CD4-positive, alpha-beta T cell treated with Interleukin-17A for 4 hours (primary cell): ENCODE results near the gene FILIP1.

Experiments
- DNase-seq: peaks from one replicate; pipeline ENCODE4 v3.0.0-alpha.2; 2020; ENCODE audit warnings: mixed read lengths

Gene FILIP1

GRCh38 chr6:75287424-75287823 lies 206.2 kb downstream of the FILIP1 start:
- DNase-seq, result no peak

DNA sequence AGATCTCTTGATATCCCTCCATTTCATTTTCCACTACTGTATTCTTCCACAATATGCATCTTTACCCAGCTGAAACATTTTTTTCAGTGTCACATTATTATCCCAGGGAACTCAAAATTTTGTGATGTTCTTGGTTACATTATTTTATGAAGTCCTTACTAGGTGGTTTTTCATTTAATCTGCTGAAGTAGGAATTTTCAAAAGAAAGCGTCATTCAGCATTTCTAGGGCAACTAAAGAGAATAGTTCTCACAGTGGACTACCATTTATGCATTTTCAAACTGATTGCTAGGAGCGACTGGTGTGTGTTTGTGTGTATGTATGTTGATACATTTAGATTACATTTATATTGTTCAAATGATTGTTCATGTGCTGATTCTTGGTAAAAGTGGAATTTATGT lies 206.6 kb downstream of the FILIP1 start:
- DNase-seq, result no peak

GRCh38 chr6:75285283-75285639 lies 208.3 kb downstream of the FILIP1 start:
- DNase-seq, result no peak

DNA sequence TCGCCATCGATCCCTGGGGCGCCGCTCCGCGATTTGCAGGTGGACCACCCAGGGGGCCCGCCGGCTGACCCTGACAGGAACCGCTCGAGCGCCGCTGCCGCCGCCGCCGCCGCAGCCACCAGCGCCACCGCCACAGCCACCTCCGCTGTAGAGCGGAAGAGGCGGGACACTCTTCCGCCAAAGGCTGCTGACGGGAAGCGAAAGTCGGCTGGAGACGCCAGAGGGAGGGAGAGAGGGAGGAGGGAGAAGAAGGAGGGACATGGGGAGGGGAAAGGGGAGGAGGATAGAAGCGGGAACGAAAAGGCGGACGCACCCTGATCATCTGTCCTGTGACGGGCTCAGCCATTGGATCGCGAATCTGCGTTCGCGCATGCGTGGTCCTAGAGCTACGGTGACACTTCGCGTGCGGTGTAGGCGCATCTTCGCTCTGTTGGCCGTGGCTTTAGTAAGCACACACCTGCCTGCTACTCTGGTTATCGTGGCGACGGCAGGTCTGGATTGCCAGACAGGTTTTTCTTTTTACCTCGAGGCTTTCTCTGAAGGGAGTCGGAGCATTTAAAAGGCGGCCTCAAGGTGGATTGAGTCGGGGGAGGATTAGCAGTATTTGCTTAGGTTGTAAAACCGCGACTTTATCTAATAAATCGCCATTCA lies 208.8 kb downstream of the FILIP1 start, which contains the start of gene TMEM30A:
Gene TMEM30A, minus strand, starts transcription at position 161 of the 651 bp plus-strand sequence. Its CDS starts 154 bp downstream, at position 7.
- DNase-seq, result peak; percentile 97

DNA sequence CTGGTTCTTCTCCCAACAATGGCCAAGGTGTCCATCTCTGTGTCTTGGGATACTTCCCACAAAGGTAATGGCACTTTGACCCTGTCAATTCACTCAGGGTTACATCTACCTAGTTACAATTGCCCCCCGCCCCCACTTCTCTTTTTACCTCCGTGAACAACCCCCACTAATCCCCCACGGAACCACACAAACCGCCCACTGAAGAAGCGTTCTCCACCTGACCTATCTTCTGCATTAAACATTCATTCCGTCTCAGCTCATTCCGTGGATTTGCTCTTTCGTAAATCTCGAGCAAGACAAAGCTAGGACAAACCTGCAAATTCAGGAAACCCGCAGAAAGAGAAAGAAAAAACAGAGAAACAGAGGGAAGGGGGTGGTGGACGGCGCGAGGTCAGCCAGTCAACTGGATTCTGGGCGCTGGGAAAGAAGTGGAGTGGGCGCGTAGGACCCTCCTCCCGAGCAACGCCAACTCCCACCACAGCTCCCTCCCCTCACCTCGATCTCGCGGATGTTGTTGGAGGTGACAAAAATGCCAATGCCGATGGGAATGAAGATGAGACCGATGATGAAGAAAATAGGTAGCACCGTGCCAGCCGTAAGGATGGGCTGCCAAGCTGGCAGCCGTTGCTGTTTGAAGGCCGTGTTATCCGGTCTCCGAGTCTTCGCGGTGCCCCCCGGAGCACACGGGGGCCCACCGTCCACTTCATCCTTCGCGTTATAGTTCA lies 209.5 kb downstream of the FILIP1 start:
- peak; percentile 4 for DNase-seq

DNA sequence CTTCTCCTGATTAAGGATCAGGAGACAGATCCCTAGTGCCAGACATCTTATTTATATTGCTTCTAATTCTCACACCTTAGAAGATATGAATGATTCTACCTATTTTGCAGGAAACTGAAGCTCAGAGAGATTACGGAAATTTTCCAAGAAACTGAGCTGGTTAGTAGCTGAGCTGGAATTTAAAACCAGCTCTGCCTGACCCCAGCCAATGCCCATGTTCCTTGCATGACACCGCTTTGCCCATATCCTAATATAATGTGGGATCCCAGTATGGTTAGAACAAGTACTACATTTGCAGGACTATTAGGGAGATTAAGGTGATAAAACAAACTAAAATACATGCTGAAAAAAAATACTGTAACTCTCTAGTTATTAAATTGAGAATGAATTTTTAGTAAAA lies 210.9 kb downstream of the FILIP1 start:
- DNase-seq, result no peak

- DNase-seq, result no peak
Measured at GRCh38 chr6:75281653-75282052, 211.9 kb downstream of the FILIP1 start.

DNA sequence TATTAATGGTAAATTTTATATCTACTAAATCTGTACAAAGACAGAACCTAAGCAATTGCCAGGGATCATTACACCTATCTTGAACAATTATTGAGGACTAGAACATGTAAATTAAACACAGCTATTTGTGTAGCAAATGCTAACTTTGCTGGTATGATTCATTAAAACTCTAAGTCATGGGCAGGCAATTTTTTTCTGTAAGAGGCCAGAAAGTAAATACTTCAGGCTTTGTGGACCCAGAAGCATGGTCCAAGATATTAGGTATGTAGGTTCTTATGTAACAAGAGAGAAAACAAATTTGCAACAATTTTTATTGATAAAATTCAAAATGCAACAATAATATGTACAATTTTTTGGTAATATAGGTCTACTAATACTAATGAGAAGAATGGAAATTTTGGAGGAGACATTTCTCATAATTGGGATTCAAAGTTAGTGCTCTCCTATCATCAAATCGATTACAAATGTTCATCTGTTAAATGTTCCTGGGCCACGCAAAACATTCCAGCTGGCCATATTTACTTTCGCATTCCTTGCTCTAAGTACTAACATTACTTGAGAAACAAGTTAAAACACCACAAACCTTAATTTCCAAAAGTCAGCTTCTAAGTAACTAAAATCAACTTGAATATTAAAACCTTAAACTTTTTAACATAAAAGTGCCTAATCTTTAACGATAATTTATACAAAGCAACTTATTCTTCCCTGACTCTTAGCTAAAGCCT lies 213.3 kb downstream of the FILIP1 start:
- no peak for DNase-seq

DNA sequence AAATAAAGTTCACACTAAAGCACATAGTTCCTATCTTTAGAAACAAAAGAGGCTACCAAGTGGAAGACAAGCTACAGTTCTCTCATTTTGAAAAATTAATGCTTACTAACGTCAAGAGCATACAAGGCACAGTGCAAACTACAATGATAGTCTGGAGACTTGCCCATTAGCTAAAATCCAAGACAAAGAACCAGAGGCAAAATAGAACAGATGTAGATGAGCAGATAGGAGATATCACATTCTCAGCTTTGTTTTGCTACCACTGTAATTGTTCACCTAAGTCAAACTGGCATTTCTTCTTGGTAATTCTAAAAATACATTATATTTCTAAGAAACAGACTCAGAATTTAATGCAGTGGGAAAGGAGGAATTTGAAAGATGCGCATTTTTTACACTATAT lies 214.2 kb downstream of the FILIP1 start:
- DNase-seq, result no peak

GRCh38 chr6:75278474-75279077 lies 215.0 kb downstream of the FILIP1 start:
- no peak for DNase-seq

DNA sequence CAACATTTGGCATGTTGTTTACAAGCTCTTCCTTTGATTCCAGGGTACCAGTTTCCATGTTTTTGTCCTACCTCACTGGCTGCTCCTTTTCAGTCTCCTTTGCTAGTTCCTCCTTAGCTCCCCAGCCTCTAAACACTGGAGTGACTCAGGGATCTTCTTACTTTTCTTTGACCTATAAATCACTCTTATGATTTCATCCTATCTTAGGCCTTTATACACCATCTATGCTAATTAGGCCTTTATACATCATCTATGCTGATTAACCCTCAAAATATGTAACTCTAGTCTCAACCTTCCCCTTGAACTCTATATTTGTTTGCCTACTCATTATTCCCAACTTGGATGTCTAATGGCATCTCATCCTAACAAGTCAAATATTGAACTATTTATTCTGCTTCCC lies 218.5 kb downstream of the FILIP1 start:
- DNase-seq, result no peak

DNA sequence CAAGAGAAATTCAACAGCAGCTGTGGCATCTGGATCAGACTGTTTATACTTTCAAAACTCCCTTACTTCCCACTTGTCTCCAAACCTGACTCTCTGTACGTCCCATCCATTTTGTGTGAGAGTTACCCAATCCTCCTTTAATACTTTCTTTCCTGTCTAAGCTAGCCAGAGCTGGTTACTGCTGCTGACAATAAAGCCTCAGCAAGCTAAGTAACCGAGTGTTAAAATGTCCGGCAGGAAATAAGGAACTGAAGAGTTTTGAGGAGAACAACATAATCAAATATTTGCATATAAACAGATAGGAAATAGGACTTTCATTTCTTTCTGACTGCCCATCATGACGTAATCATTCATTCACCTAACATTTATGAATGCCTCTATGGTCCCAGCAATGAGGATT lies 220.6 kb downstream of the FILIP1 start:
- DNase-seq, result no peak

- DNase-seq, result no peak
Measured at GRCh38 chr6:75272145-75272840, 221.3 kb downstream of the FILIP1 start.

DNA sequence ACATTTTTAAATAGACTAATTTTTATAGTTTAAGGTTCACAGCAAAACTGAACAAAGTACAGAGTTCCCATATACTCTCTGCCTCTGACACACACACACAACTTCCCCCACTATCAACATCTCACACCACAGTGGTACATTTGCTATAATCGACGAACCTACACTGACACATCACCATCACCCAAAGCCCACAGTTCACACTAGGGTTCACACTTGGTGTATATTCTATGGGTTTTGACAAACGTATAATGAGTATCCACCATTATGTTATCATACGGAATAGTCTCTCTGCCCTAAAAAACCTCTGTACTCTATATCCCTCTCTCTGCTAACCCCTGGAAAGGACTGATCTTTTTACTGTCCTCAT lies 224.6 kb downstream of the FILIP1 start:
- DNase-seq, result no peak

- no peak for DNase-seq
Measured at GRCh38 chr6:75268121-75268987, 225.2 kb downstream of the FILIP1 start.

- DNase-seq, result no peak
Measured at GRCh38 chr6:75267461-75267860, 226.1 kb downstream of the FILIP1 start.

GRCh38 chr6:75266716-75267291 lies 226.8 kb downstream of the FILIP1 start:
- DNase-seq, result no peak

DNA sequence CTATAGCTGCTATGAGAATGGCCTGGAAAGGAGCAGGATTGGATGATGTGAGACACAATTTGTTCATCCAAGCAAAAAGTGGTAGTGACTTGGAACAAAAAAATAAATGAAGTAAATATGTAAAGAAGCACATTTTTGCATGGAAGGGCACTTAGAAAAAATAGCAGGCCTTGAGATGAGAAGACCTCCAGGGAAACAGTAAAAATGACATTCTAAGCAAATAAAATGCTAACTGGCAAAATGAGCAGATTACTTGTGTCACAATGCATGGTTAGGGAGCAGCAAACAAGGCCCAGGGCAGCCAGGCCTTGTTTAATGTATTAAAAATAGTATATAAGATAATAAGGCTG lies 230.2 kb downstream of the FILIP1 start:
- no peak for DNase-seq

DNA sequence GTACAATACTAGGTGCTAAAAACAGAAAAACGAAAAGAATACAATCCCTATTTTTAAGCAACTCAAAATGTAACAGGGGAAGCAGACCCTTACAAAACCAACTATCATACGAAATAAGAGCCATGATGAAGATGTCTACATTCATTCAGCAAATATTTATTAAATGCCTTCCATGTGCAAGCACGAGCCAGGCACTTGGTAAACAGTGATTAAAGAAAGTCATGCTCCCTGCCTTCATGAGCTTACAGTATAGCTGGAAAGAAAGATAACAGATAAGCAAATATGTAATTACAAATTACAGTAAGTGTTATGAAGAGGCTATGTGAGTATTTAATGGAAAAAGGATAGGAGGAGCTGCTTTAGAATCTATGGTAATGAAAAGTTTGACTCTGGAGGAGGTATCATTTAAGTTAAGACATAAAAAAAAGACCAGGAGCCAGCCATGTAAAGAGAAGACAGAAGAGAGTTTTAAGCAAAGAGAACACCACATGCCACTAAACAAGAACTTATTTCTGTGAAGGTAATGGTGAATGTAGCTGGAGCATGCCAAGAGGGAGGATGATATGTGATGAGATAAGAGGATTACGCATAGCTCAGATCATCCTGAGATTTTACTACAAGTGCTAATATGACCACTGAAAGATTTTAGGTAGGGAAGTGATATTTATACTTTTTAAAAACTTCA lies 230.7 kb downstream of the FILIP1 start:
- no peak for DNase-seq

GRCh38 chr6:75261299-75261698 lies 232.3 kb downstream of the FILIP1 start:
- DNase-seq, result no peak
